Measurements from ENCODE around the gene RBL1.

Gene RBL1

DNA sequence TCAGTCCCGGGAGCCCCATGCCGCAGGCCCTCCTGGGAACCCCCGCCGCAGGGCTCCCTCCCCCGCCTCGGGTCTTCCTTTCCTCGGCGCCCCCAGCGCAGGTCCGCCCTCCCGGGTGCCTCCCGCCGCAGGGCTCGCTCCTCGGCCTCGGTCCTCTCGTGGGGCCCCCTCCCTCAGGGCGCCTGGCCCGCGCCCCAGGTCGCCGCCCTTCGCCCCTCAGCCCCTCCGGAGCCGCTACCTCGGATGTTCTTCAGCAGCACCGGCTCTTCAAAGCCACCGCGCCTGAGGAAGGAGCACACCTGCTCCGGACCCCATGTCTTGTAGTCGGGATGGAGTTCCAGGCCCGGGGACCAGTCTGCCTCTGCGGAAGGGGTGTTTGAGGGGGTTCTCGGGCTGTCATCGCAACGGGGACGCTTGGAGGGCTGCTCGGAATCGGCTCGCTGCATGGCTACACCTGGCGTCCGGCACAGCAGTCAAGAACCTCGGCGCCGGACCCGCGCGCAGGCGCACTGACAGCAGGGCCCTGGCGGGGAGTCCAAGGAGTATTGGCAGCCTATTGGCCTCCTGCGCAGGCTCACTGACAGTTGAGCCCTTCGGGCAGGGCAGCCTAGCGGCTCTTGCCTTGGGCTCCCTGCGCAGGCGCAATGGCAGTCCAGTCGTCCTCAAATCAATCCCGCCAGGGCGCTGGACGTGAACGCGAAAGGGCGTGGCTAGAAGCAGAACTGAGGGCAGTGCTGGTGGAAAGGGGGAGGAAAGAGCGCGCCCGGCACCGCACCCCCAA lies 144.4 kb downstream of the RBL1 start, which contains the start of gene SAMHD1:
TSS of gene SAMHD1 (minus strand) at position 511 of the 781 bp plus-strand sequence. CDS start at position 446, 65 bp downstream.
- peak; percentile 67 to 85 for DNase-seq (ENCODE audit: low read depth in 1 of 2, low spot score in 1 of 2)

DNA sequence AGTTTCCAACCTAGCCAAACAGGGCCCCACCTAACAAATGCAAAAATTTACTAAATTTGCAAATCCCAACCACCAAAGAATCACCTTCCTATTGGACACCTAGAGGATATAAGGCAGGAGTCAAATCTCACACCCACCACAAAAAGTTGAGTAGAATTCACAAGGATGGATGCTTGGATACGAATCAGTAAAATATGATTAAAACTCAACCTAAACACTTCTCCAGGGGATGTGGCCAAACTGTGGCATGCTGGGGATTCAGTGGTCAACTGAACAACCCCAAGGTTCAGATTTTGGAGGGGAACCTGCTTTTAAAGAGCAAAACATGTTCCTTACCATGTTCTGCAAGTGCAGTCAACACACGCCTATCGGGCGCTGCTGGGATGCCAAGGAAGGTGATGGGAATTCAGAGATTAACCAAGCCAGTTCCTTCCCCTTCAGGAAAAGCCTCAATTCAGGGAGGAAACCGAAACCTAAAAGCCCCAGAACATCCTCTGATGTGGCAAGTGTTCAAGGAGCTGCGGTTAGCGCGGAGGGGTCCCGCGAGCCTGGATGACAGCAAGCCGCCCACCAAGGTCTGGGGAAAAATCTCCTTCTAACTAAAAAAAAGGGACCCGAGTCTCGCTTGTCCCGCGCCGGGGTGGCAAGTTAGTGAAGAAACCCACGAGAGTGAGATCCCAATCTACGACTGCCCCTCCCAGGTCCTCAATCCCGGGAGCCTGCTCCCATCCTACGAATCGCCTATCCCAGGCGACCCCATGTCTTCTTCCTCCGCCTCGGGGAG lies 145.2 kb downstream of the RBL1 start:
- DNase-seq (ENCODE audit: low read depth in 1 of 2, low spot score in 1 of 2) = peak in 1 of 2 donors; percentile 13
